ENCODE data around the gene ICAM3. TPM values are rescaled to one million over a fixed set of nuclear protein-coding genes. Genes with fewer than 3 reads are reported as not detected.
"Not testable (repeated sequence)": the region's sequence is repeated elsewhere in the genome, so short reads cannot be mapped to it uniquely, and the experiment has no call there.

The ICAM3 gene
- total RNA-seq, 1 experiment from 2014 or later = 10.5 TPM

DNA sequence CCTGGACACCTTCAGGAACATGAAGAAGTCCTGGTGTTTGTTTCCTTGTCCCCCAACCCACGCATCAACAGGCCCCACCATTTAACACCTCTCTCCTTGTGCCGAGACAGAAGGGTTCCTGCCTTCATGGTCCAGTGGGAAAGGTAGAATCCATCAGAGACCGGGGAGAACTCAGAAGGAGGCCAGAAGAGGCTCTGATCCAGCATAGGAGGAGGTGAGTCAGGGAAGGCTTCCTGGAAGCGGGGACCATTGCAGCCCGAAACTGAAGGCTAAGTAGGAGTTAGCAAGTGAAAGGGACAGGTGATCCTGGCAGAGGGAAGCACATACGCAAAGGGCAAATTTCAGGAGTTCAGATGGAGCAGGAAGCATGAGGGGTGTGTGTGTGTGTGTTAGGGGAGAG lies 484 bp downstream of the ICAM3 start:
- ChIA-PET CTCF (no interaction called here), POLR2A (interaction anchor here (0.6 kb wide), 1 partner anchor 32 kb away, joined by 5 read pairs; no protein-coding TSS in a partner anchor)
- Histone ChIP-seq H3K27me3 (ENCODE audit: control insufficient read depth, insufficient read depth, low read length) (no peaks in the 10 kb centered on the region), H3K27ac (ENCODE audit: low read length) (no peak overlapping the region), H3K4me3 (ENCODE audit: low read depth in 2 of 2, low read length in 2 of 2) (no peak overlapping the region), H3K36me3 (ENCODE audit: control insufficient read depth, insufficient read depth, low read length) (no peaks in the 10 kb centered on the region; the same call in 1 of the 2 replicates), H3K4me1 (ENCODE audit: control insufficient read depth, insufficient read depth, low read length) (peaks cover 5% of the 10 kb centered on the region), H3K9me3 (ENCODE audit: control insufficient read depth, insufficient read depth, low read depth, low read length) (no peaks in the 10 kb centered on the region)
- no TSS peak for BruUV-seq (replicated peaks)
- no peak for TF ChIP-seq POLR2AphosphoS5 (IDR thresholded peaks at IDR 0.05; ENCODE audit: low read depth, low read length)
- intact Hi-C loops (cut with micrococcal nuclease; ENCODE audit: unreplicated experiment) = no loop called here
- DNase-seq (ENCODE audit: low read depth, low spot score) (no peak), ATAC-seq (no peak)
- in situ Hi-C loops (cut with HindIII; ENCODE audit: low pct_unique_long_range_greater_than_20kb, low sequenced_read_pairs) = no loop called here

GRCh38 chr19:10336725-10337124 lies 2.7 kb downstream of the ICAM3 start:
- H3K4me3 ChIP-seq (ENCODE audit: low read depth in 2 of 2, low read length in 2 of 2); ATAC-seq; DNase-seq (ENCODE audit: low read depth, low spot score); BruUV-seq (replicated peaks); in situ Hi-C loops (cut with HindIII; ENCODE audit: low pct_unique_long_range_greater_than_20kb, low sequenced_read_pairs); intact Hi-C loops (cut with micrococcal nuclease; ENCODE audit: unreplicated experiment); H3K36me3 ChIP-seq (ENCODE audit: control insufficient read depth, insufficient read depth, low read length); POLR2A ChIA-PET; H3K9me3 ChIP-seq (ENCODE audit: control insufficient read depth, insufficient read depth, low read depth, low read length); H3K27ac ChIP-seq (ENCODE audit: low read length); H3K4me1 ChIP-seq (ENCODE audit: control insufficient read depth, insufficient read depth, low read length); H3K27me3 ChIP-seq (ENCODE audit: control insufficient read depth, insufficient read depth, low read length): not testable (repeated sequence)
- CTCF ChIA-PET = interaction anchor here (0.6 kb wide), 1 partner anchor 77 kb away, joined by 4 read pairs; no protein-coding TSS in a partner anchor

DNA sequence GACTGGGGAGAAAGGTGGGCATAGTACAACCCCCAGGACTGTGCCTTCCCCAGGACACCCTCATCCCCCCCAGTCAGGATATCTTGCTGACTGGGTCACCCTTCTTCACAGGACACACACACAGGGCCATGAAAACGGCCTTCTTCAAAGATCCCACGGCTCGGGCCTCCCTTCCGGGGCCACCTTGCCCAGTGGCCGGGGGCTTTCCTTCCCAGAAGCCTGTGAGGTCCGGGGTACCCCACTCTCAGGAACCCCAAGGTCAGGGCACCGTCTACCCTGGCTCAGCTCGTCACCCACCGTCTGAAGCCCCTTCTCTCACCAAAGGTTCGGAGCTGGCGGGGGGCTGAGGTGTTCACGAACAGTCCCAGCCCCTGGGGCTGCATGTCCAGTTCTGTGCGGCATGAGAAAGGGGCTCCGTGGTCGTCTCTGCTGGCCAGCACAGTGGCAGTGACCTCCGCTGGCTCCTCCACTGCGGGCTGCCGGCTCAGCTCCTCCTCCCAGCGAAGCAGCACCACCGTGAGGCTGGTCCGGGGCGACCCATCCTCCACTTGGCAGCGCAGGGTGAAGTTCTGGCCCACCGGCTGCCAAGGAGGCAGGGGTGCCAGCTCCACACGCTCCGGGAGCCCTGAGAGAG lies 4.0 kb downstream of the ICAM3 start:
- Histone ChIP-seq H3K4me3 (ENCODE audit: low read depth in 2 of 2, low read length in 2 of 2) (peak overlapping the region; percentile 78 to 86), H3K27me3 (ENCODE audit: control insufficient read depth, insufficient read depth, low read length) (no peaks in the 10 kb centered on the region), H3K27ac (ENCODE audit: low read length) (peak overlapping the region; percentile 34; the same call in 1 of the 2 replicates), H3K4me1 (ENCODE audit: control insufficient read depth, insufficient read depth, low read length) (peaks cover 10% of the 10 kb centered on the region), H3K9me3 (ENCODE audit: control insufficient read depth, insufficient read depth, low read depth, low read length) (no peaks in the 10 kb centered on the region), H3K36me3 (ENCODE audit: control insufficient read depth, insufficient read depth, low read length) (peaks cover 6% of the 10 kb centered on the region)
- TF ChIP-seq, protein P1, sequence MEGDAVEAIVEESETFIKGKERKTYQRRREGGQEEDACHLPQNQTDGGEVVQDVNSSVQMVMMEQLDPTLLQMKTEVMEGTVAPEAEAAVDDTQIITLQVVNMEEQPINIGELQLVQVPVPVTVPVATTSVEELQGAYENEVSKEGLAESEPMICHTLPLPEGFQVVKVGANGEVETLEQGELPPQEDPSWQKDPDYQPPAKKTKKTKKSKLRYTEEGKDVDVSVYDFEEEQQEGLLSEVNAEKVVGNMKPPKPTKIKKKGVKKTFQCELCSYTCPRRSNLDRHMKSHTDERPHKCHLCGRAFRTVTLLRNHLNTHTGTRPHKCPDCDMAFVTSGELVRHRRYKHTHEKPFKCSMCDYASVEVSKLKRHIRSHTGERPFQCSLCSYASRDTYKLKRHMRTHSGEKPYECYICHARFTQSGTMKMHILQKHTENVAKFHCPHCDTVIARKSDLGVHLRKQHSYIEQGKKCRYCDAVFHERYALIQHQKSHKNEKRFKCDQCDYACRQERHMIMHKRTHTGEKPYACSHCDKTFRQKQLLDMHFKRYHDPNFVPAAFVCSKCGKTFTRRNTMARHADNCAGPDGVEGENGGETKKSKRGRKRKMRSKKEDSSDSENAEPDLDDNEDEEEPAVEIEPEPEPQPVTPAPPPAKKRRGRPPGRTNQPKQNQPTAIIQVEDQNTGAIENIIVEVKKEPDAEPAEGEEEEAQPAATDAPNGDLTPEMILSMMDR (IDR thresholded peaks at IDR 0.05) = no peak
- TF ChIP-seq SIN3A (IDR thresholded peaks at IDR 0.05; ENCODE audit: borderline replicate concordance, insufficient read depth, low read depth, low read length) (no peak), TCF7L2 (IDR thresholded peaks at IDR 0.05; ENCODE audit: low read depth, low read length) (no peak)
- TF ChIP-seq, protein P2, sequence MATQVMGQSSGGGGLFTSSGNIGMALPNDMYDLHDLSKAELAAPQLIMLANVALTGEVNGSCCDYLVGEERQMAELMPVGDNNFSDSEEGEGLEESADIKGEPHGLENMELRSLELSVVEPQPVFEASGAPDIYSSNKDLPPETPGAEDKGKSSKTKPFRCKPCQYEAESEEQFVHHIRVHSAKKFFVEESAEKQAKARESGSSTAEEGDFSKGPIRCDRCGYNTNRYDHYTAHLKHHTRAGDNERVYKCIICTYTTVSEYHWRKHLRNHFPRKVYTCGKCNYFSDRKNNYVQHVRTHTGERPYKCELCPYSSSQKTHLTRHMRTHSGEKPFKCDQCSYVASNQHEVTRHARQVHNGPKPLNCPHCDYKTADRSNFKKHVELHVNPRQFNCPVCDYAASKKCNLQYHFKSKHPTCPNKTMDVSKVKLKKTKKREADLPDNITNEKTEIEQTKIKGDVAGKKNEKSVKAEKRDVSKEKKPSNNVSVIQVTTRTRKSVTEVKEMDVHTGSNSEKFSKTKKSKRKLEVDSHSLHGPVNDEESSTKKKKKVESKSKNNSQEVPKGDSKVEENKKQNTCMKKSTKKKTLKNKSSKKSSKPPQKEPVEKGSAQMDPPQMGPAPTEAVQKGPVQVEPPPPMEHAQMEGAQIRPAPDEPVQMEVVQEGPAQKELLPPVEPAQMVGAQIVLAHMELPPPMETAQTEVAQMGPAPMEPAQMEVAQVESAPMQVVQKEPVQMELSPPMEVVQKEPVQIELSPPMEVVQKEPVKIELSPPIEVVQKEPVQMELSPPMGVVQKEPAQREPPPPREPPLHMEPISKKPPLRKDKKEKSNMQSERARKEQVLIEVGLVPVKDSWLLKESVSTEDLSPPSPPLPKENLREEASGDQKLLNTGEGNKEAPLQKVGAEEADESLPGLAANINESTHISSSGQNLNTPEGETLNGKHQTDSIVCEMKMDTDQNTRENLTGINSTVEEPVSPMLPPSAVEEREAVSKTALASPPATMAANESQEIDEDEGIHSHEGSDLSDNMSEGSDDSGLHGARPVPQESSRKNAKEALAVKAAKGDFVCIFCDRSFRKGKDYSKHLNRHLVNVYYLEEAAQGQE (IDR thresholded peaks at IDR 0.05; ENCODE audit: insufficient read depth in 1 of 2, low read depth in 2 of 2, low read length in 1 of 2) = no peak
- DNase-seq (ENCODE audit: low read depth, low spot score) = no peak
- ATAC-seq = no peak
- ChIA-PET POLR2A (no interaction called here), CTCF (interaction anchor here (2.3 kb wide), 1 partner anchor 64 kb away, joined by 6 read pairs; the partner anchor contains the start of gene ICAM1)
- intact Hi-C loops (cut with micrococcal nuclease; ENCODE audit: unreplicated experiment) (no loop called here), in situ Hi-C loops (cut with HindIII; ENCODE audit: low pct_unique_long_range_greater_than_20kb, low sequenced_read_pairs) (no loop called here)
- BruUV-seq (replicated peaks) = no TSS peak
